NCI-H146 treated with DMSO at 0.1 percent for 48 hours (cell line): ENCODE results near the gene CLCF1.
A peak's percentile ranks its signal among the peaks of the same experiment; 100 is the strongest.

Source experiments
- DNase-seq: peaks from one replicate; lab custom pipeline; 2025; ENCODE audit not compliant: unreplicated experiment; lab: John Stamatoyannopoulos, UW

Gene CLCF1

DNA sequence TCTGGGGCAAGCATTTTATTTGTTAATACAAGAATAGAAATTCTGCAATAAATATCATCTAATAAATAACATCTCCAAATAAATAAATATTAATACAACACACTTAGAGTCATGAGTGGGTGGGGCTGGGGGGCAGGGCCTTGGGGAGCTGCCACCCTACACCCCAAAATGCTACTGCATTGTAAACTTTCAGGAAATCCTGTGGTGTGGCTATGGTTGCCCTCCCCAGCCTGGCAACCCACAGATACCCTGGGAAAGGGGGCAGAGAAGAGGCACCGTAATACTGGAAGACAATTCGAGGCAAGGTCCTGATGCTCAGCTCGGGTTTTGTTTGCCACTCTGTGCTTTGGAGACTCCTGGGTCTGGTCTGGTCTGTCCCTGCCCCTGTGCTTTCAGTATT, 9.2 kb downstream of the CLCF1 start:
- no peak for DNase-seq

DNA sequence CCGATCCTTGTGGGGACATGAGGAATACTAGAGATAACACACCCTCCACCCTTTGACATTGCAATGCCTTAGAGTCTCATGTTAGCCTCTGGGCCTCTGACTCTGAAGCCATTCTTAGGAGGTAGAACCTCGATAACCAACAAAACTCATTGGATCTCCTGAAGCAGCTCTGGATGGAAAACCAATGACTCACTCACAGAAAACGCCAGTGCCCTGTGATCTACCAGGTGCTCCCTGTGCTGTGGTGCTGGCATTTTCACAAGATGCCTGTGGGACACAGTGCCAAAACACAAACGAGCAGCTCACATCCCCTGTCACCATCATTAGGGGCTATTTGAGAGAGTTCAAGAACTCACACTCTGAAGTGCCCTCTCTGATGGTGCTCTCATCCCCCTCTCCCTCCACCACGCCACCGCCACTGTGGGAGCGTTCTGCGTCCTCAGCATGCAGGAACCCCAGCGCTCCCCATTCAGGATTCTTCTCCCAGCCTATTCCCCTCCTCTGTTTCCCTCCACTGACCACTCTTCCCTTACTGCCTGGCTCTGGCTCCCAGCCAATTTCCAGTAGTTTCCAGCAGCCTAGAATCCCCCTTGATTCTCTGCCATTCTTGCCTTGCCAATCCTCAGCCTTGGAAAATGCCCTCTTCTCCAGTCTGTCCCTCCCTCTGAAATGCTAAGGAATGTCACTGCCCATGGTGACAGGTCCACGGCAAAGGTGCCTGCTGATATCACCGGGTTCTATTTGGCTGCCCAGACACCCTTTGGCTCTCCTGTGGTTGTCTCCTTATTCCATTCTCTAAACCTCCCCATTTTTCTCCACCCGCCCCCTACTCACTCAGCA, 15.3 kb downstream of the CLCF1 start:
- no peak for DNase-seq

DNA sequence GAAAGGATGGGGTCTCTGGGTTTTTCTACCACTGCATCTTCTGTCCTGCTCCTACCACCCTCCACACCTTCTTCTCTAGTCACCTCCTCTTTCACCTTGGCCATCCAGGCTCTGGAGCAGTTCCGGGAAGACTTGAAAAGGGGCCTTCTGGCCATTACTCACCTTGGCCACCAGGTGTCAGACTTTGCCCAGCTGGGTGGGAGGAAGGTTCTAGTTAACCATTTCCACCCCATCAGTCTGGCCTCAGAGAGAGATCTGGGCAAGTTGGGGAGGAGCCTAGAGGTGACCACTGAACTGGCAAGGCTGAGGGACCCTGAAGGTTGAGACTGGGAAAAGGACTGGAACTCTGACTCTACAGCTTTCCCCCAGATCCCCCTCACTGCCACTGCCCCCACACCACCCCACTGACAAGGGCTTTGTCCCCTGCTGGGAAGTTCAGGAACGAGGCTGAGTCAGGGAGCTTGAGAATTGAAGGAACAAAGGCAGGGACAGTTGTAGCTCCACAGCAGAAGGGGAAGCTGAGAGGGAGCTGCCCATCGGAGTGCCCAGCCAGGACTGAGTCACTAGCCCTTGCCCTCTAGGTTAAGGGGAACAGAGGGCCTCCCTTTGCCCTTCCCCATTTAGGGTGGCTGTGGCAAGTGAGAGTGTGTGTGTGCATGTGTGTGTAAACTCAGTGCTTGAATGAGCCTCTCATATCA, 16.4 kb downstream of the CLCF1 start:
- peak; percentile 68 for DNase-seq

DNA sequence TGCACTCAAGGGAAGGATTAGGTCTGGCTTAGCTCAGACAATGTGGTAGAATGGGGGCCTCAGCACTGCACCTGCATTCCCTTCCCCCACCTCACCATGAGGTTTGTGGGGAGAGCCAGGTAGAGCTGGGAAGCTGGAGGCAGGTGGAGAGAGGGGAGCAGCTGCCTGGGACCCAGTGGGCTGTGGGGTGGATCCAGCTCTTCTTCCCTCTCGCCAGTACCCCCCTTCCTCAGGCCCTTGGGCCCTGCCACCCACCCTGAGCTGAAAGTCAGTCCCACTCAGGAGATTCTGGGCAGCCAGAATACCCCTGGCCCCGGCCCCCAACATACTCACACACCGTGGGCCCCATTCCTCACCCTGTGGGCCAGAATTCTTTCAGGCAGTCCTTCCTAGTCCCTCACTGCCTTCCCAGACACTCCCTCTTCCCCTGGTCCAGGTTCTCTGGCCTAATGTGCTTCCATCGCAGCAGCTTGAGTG, 17.0 kb downstream of the CLCF1 start:
- DNase-seq: no peak

DNA sequence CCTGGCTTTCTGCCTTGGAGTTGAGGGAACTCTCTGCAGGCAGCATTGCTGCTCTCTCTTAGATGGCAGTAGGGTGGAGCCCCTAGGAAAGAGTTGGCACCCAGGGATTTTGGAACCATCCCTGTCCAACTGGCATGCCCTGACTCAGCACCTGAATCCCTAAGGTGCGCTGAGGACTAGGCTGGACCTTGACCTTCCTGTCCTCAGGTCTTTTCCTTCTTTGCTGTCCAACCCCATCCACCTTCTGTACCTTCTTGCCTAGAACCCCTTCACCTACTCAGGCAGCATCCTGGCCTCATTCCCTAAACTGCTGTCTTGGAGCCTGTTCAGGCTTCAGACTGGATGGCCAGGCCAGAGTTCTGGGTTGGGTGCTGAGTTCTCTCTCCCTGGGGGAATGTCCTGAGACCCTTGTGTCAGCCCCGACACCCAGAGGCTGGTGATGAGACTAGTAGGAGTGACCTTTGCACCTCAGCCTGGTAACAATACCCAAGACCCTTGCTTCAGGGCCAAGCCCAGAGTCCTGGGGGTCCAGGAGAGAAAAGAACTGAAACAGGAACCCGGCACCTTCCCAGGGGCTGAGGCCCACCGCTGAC, 17.5 kb downstream of the CLCF1 start:
- DNase-seq: no peak

DNA sequence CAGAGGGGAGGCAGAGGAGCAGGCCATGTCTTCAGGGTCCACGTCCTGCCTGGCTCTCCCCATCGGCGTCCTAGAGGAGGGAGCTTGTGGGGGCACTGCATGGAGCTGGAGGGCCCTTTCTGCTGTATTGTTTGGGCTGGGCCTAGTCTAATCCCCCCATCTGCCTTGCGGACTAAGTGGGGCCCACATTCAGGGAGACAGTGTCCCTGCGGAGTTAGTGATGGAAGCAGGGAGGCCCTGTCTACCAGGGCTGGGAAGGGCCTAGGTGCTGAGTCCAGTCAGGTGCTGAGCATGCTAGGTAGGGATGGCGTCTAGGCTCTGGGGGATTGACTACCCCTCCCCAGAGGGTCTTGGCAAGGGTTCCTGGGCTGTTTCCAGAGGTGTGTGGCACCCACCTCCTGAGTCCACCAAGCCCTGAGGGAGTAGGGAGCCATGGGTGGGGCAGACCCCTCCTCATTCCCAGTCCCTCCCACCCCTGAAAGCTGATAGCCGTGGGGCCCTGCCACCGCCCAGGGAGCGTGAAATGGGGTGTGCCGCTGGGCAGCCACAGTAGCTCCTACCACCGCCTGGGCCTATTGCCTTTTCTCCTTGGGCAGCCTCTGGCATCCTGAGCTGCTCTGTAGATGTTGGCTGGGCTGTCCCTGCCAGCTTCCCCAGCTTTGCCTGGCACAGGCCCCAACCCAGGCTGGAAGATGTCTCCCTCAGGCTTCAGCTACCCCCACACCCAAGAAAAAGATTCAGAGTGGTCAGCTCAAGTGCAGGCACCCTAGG, 18.2 kb downstream of the CLCF1 start:
- DNase-seq: no peak

DNA sequence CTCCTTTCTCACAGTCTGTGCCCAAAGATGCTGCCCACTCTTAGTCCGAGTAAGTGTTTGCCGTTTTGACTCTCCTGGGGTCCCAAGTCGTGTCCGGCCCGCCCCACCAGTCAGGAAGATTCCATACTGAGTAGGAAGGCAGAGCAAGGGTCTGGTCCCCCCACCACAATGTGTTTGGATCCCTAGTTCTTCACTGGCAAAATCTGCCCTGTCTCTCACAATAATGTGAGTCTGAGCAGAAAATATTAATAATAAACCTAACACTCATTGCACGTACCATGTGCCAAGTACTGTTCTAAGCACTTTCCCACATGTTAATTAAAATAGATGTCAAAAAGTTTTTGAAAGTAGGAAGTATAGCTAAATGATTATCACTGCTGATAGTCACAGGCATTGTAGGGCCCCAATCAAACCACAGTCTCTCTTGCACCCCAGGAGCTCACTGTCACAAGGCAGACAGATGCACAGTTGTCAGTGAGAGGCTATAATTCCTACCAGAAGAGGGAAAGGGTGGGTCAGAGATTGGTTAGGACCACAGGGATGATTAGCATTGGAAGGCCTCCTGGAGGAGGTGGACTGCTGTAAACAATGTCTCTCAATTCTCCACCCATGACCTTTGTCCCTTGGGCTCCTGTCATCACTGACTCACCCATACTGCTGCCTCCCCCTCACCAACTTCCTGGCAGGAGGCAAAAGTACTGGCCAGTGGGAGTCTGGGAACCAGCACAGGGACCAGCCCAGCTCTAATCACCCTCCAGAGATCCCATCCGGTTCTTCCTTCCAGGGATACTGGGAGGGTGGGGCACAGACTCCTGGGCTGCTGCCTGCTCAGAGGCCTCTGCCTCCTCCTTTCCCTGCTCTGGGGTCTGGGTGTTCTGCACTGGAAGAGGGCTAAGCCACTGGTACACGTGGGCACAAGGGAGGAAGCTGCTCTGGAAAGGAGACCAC, 19.0 kb downstream of the CLCF1 start:
- DNase-seq: no peak

DNA sequence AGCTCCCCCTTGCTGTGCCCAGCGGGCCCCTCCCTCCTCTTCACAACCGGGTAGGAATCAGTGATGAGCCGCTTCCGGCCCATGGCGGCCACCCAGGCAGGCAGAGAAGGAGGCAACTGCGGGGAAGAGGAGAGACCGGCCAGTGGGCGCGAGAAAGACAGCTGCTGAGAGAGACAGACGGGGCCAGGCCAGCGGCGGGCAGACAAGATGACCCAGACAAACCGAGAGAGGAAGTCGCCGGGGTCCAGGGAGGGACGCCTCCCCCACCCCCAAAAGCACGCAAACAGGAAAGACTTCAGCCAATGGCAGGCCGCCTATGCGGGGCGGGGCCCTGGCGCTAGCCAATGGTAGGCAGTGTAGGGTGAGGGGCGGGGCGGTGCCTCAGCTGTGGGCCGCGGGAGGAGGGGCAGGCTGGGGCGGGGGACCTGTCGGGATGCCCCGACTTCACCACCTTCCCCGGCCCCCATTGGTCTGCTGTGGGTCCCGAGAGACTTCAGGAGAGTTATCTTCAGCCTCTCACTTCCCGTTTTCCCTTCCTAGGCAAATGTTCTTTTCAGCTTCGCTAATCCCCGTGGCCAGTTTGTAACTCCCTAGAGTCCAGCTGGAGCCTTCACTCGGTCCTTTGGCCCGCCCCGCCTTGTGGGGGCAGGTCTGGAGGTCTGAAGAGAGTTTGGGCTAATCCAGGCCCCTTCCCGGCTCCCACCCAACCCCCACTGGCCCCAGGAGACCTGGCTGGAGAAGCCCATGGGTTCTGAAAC, 19.9 kb downstream of the CLCF1 start, which contains the start of gene POLD4:
TSS of gene POLD4 (minus strand) at position 230 of the 758 bp plus-strand sequence. CDS start at position 83, 147 bp downstream.
- DNase-seq: peak; percentile 94

DNA sequence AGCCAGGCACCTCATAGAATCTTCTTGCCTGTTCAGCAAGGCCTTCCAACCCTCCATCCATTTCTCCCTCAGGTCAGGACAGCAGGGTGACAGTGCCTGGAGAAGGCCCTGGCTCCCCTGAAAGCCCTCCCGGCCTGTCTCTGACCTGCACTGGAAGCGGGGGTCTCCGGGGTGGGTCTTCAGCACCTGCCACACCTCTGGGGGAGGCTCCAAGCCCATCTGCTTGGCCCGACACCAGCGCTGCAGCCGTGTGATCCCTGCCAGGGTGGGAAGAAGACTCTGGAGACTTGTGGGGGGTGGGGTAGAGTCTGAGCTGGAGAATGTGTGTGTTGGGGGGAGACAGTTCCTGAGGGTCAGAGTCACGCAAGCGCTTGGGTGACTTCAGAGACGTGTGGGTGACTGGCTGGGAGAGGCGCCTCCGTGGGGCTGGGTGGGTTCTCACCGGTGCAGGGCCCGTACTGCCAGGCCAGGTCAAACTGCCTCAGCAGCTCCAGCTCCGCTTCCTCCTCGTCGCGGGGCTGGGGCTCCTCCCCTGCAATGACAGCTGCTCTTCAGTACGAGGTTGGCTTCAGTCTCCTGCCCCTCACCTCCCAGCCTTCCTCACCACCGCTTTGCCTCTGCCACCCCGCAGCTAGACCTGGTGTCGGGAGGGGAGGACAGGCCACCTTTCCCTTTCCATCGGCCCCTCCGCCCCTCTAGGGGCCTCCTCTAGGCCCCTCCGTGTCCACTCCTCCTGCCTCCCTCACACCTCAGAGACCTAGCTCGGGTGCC, 20.7 kb downstream of the CLCF1 start:
- DNase-seq: peak; percentile 80

DNA sequence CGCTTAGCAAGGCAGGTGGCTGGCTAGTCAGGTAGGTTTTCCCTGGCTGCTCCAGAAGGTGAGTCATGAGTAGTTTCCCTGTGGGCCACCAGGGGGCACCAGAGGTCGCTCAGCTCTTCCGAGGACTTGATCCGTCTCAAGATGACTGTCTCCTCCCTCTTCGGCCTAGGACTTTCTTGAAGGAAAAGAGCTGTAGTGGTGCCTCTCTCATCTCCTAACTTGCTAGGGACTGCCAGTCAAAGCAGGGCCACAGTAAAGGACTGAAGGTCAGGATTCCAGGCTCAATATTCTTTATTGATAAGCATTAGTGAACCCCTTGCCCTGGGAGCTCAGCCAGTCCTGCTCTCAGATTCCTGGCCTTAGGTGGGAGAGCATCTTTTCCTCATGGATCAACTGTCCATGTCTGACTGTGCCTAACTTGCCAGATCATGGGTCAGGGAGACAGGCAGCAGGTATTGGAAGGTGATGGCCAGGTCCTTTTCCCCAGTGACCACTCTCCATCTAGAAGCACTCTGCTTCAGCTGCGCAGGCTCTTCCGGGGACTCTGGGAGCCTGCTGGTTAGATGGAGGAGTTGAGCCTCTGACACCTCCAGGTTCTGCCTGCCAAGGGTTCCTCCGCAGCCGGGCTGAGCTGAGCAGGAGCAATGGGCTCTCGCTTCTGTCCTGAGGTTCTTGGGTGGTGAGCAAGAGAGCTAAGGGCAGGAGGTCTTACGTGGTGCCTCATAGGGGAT, 22.0 kb downstream of the CLCF1 start:
- peak; percentile 70 for DNase-seq

DNA sequence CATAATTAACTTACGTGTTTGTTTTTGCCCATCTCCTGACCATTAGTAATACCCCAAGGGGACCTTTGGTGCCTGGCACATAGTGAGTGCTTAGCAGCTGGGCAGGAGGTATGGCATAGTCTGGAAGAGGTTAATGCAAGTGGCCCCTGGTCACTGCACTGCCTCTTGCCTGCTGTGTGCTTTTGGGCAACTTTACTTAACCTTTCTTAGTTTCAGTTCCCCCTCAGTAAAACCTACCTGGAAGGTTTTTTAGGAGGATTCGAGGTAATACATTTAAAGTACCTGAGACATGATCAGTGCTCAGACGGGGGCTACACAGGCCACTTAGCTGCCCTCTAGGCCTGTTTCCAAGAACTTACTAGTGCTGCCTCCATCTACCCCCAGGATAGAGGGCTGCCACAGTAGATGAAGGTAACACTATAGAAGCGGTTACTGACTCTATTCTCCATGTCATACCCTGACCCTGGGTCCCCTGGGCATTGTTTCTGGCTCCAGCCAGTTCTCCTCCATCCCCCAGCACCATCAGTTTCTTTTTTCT, 23.4 kb downstream of the CLCF1 start:
- no peak for DNase-seq

DNA sequence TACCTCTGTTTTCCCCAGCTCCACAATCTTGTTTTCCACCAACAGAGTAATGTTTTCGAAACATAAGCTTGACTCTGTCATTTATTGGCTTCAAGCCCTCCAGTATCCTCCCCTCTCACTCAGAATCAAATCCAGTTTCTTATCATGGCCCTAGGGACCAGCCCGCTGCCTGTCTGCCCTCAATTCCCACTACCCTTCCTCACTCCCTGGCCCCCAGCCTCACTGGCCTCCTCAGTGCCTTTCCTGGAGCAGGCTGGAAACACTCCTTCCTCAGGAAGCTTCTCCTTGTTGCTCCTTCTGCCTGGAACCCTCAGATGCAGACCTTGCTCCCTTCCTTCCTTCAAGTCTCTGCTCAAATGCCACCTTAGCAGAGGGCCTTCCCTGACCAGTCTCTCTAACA, 23.9 kb downstream of the CLCF1 start:
- DNase-seq: no peak

DNA sequence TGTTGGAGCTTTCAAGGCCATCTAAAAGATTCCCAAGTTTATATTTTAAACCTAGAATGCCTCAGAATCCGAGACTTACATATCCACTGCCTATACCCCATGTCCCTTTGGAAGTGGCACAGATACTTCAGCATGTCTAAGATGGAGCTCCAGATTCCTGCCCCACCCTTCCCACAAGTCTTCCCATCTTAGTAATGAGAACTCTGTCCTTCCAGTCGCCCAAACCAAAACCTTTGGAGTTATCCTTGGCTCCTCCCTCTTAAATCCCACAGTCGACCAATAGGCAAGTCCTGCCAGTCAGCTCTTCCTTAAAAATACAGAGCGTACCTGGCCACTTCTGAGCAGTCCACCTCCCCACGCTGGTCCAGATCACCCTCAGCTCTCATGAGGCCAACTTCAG, 24.4 kb downstream of the CLCF1 start:
- no peak for DNase-seq

DNA sequence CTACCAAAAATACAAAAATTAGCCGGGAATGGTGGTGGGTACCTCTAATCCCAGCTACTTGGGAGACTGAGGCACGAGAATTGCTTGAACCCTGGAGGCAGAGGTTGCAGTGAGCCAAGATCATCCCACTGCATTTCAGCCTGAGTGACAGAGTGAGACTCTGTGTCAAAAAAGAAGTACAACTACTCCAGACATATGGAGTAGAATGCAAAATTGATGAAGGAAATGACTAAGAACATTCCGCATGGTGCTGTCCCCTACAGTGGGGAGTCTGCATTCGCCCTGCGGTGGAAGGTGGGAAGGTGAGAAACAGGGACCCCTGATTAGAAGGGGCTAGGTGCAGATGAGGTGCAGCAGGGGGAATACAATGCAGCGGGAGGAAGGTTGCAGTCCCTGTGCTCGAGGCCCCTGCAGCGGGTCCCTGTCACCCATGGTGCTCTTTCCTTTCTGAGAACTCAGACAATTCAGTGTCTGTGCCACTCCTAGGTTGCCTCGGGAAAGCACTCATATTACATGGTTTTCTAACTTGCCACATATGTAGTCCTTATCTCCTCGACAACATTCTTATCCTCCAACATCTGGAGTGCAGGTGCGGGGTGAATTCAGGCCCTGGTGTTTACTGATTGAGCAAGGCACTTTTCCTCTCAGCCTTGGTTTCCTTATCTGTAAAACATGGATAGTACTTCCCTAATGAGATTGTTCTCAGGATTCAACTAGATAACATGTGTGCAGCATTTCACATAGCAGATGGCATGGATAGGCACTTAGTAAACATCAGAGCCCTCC, 25.2 kb downstream of the CLCF1 start:
- no peak for DNase-seq

DNA sequence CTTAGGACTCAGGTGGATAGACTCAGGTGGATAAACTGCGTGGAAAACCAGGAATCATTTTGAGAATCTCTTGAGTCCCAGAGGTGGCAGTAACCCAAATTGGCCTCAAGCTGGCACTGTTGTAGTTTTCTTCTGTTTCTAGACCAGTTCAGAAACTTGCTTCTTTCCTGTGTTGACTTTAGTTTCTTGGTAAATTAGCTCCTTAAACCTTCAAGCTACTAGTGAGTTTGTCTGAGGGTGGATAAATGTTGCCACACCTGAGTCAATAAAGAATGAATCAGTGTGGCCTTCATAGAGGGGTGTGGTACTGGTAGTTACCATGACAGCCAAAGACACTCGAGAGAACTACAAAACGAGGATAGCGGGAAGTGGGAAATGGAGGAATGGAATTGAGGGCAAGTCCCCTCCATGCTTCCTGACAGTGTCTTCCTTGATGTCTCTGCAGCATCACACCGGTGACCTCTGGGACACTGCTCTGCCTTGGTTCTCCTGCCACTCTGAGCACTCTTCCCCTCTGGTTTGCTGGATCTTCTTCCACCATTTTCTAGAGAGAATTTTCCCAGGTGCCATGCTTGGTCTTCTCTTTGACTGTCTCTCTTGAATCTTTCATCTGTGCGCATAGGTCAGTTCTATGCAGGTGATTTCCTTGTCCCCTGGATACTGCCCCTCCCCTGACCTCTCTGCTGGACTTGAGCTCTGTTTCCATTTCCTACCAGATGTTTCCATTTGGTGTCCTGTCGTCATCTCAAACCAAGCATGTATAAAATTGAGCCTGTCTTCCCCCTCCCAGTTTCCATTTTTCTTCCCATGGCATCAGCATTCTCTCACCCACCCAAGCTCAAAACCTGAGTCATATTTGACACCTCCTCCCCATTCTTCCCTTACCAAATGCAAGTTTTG, 27.2 kb downstream of the CLCF1 start:
- peak; percentile 30 for DNase-seq
